Caco-2 (cell line): ENCODE data around the gene ZDHHC14. TPM values are rescaled to one million over a fixed set of nuclear protein-coding genes. Genes with fewer than 3 reads are reported as not detected.

Experiments used
- BruUV-seq: library from RNA; stranded (reverse); fragments of 400-500 nt; replicated peaks from 2 replicates; lab custom pipeline; 2021; lab: Mats Ljungman, UMichigan
- CTCF ChIA-PET: fragments of 300-600 bp; sonication (Branson Sonifier 250); formaldehyde crosslinking; loops from one replicate; lab custom pipeline; 2022; ENCODE audit warnings: antibody characterized with exemption; lab: Charles Lee
- POLR2A ChIA-PET: fragments of 300-600 bp; sonication (Branson Sonifier 250); formaldehyde crosslinking; loops from one replicate; lab custom pipeline; 2022; ENCODE audit warnings: antibody characterized with exemption; lab: Charles Lee
- DNase-seq, 2 experiments: peaks; one replicate each; pipeline versions ENCODE4 v3.0.0 to v3.0.0-alpha.2; 2020 to 2022
- H3K27me3 ChIP-seq: replicated peaks from 2 replicates; pipeline ENCODE4 v1.6.0; 2011; ENCODE audit warnings: low read length; ENCODE audit not compliant: control insufficient read depth, insufficient read depth
- H3K36me3 ChIP-seq: 2 replicates; pipeline ENCODE4 v1.5.1; 2011; ENCODE audit warnings: low read length; ENCODE audit not compliant: control insufficient read depth, insufficient read depth
- H3K4me1 ChIP-seq: fragments of 250-450 bp; sonication (Bioruptor Pico); 2 replicates; pipeline ENCODE4 v1.5.1; 2020; ENCODE audit warnings: mild to moderate bottlenecking
- H3K4me3 ChIP-seq: 2 replicates; pipeline ENCODE4 v1.5.1; 2011; ENCODE audit warnings: low read depth, mild to moderate bottlenecking, control low read depth, low read length
- H3K9me3 ChIP-seq: fragments of 250-450 bp; sonication (Bioruptor Pico); 2 replicates; pipeline ENCODE4 v1.5.1; 2020; ENCODE audit warnings: mild to moderate bottlenecking, moderate library complexity
- H3K27ac Mint-ChIP-seq: one replicate; pipeline ENCODE4 v1.8.0; 2022; ENCODE audit warnings: mixed read lengths; ENCODE audit not compliant: unreplicated experiment
- H3K27me3 Mint-ChIP-seq: one replicate; pipeline ENCODE4 v1.8.0; 2022; ENCODE audit warnings: mixed read lengths; ENCODE audit not compliant: insufficient read depth, unreplicated experiment
- H3K36me3 Mint-ChIP-seq: one replicate; pipeline ENCODE4 v1.8.0; 2022; ENCODE audit warnings: mild to moderate bottlenecking, mixed read lengths; ENCODE audit not compliant: insufficient read depth, unreplicated experiment
- H3K4me1 Mint-ChIP-seq: one replicate; pipeline ENCODE4 v1.8.0; 2022; ENCODE audit warnings: low read depth, mixed read lengths; ENCODE audit not compliant: unreplicated experiment
- H3K4me3 Mint-ChIP-seq: one replicate; pipeline ENCODE4 v1.8.0; 2022; ENCODE audit warnings: mild to moderate bottlenecking, moderate library complexity, mixed read lengths; ENCODE audit not compliant: unreplicated experiment
- H3K9me3 Mint-ChIP-seq: one replicate; pipeline ENCODE4 v1.8.0; 2022; ENCODE audit warnings: mixed read lengths; ENCODE audit not compliant: unreplicated experiment
- intact Hi-C: fragments of 100-400 bp; cut with micrococcal nuclease; formaldehyde crosslinking; loops from one replicate; pipeline ENCODE4 v1.10.0; 2022; ENCODE audit not compliant: unreplicated experiment
- total RNA-seq: library from RNA; stranded (reverse); gene quantifications from 2 replicates; pipeline ENCODE4 v1.2.3, GENCODE V29; 2022
- TF ChIP-seq, protein P1 (sequence below), 2 experiments: fragments of 200-600 bp in 1 of 2; IDR thresholded peaks; 1 replicate in 1 of 2; 2 replicates in 1 of 2; pipeline versions ENCODE4 v1.5.1 to v1.8.0; 2011 to 2022; ENCODE audit warnings: antibody characterized with exemption in 1 of 2, control low read depth in 1 of 2, inconsistent platforms in 1 of 2, low read depth in 1 of 2, low read length in 1 of 2, mild to moderate bottlenecking in 1 of 2, moderate library complexity in 1 of 2; ENCODE audit not compliant: insufficient read depth in 1 of 2, severe bottlenecking in 1 of 2, unreplicated experiment in 1 of 2

Gene ZDHHC14
- total RNA-seq, 1 experiment from 2014 or later: 22.1 TPM

DNA sequence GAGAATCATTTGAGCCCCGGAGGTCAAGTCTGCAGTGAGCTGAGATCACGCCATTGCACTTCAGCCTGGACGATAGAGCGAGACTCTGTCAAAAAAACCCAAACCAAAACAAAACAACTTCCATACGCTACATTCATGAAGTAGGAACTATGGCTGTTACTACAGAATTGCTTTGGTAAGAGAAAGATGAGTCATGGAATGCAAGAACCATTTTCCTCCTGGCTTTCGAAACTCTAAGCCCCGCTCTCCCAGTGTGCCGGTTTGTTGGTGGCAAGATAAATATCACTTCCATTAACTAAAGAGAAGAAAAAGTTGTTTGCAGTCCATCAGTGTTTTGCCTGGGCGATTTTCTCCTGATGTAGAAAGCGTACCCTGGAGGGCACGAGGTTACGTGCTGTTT, 61.3 kb downstream of the ZDHHC14 start:
- POLR2A ChIA-PET: no interaction called here

DNA sequence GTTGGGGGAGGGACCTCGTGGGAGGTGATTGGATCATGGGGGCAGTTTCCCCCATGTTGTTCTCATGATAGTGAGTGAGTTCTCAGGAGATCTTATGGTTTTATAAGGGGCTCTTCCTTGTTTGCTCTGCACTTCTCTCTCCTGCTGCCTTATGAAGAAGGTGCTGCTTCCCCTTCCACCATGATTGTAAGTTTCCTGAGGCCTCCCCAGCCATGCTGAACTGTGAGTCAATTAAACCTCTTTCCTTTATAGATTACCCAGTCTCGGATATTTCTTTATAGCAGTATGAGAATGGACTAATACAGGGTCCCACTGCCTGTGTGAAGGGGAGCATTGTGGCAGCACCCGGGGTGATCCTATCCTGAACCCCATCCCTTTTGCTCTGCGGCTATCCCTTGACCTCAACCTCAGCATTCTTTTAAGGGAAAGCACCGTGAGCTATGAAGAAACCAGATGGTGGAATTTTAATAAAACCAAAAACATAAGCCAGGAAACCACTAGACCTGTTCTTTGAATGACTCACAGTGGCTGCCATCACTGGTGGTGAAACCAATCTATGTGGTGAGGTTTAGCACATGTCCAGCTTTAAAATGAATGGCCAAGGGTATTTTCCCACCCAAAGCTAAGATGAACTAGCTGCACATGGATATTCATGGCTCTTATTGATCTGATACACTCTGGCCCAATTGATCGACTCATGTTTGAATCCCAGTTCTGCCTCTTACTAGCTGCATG, 62.2 kb downstream of the ZDHHC14 start:
- no peak for DNase-seq
- no peaks in the 10 kb centered on the region for H3K4me1 ChIP-seq
- H3K36me3 Mint-ChIP-seq: peaks cover 28% of the 10 kb centered on the region
- H3K4me3 ChIP-seq: no peak overlapping the region
- H3K27me3 ChIP-seq: no peaks in the 10 kb centered on the region
- ChIA-PET CTCF (no interaction called here), POLR2A (no interaction called here)
- H3K9me3 Mint-ChIP-seq: no peaks in the 10 kb centered on the region
- intact Hi-C loops: no loop called here
- BruUV-seq: no TSS peak
- H3K9me3 ChIP-seq: no peaks in the 10 kb centered on the region
- H3K4me1 Mint-ChIP-seq: no peaks in the 10 kb centered on the region
- TF ChIP-seq, protein P1, sequence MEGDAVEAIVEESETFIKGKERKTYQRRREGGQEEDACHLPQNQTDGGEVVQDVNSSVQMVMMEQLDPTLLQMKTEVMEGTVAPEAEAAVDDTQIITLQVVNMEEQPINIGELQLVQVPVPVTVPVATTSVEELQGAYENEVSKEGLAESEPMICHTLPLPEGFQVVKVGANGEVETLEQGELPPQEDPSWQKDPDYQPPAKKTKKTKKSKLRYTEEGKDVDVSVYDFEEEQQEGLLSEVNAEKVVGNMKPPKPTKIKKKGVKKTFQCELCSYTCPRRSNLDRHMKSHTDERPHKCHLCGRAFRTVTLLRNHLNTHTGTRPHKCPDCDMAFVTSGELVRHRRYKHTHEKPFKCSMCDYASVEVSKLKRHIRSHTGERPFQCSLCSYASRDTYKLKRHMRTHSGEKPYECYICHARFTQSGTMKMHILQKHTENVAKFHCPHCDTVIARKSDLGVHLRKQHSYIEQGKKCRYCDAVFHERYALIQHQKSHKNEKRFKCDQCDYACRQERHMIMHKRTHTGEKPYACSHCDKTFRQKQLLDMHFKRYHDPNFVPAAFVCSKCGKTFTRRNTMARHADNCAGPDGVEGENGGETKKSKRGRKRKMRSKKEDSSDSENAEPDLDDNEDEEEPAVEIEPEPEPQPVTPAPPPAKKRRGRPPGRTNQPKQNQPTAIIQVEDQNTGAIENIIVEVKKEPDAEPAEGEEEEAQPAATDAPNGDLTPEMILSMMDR (IDR thresholded peaks at IDR 0.05; ENCODE audit: insufficient read depth in 1 of 2, low read depth in 1 of 2, low read length in 1 of 2, severe bottlenecking in 1 of 2, unreplicated experiment in 1 of 2): no peak
- no peak overlapping the region for H3K4me3 Mint-ChIP-seq
- H3K36me3 ChIP-seq: no peaks in the 10 kb centered on the region
- no peaks in the 10 kb centered on the region for H3K27me3 Mint-ChIP-seq
- peak overlapping the region; percentile 61 for H3K27ac Mint-ChIP-seq

More for the DNA sequence above, 61.3 kb downstream of the ZDHHC14 start:
- Mint-ChIP-seq H3K27ac (no peak overlapping the region), H3K4me3 (no peak overlapping the region), H3K27me3 (no peaks in the 10 kb centered on the region), H3K4me1 (no peaks in the 10 kb centered on the region), H3K9me3 (no peaks in the 10 kb centered on the region), H3K36me3 (peaks cover 25% of the 10 kb centered on the region)
- intact Hi-C loops: no loop called here
- H3K4me1 ChIP-seq: no peaks in the 10 kb centered on the region
- H3K9me3 ChIP-seq: no peaks in the 10 kb centered on the region
- BruUV-seq: no TSS peak
- CTCF ChIA-PET: no interaction called here
- no peaks in the 10 kb centered on the region for H3K36me3 ChIP-seq
- no peak for DNase-seq
- no peaks in the 10 kb centered on the region for H3K27me3 ChIP-seq
- no peak overlapping the region for H3K4me3 ChIP-seq
- TF ChIP-seq, protein P1 (IDR thresholded peaks at IDR 0.05; ENCODE audit: insufficient read depth in 1 of 2, low read depth in 1 of 2, low read length in 1 of 2, severe bottlenecking in 1 of 2, unreplicated experiment in 1 of 2): no peak

DNA sequence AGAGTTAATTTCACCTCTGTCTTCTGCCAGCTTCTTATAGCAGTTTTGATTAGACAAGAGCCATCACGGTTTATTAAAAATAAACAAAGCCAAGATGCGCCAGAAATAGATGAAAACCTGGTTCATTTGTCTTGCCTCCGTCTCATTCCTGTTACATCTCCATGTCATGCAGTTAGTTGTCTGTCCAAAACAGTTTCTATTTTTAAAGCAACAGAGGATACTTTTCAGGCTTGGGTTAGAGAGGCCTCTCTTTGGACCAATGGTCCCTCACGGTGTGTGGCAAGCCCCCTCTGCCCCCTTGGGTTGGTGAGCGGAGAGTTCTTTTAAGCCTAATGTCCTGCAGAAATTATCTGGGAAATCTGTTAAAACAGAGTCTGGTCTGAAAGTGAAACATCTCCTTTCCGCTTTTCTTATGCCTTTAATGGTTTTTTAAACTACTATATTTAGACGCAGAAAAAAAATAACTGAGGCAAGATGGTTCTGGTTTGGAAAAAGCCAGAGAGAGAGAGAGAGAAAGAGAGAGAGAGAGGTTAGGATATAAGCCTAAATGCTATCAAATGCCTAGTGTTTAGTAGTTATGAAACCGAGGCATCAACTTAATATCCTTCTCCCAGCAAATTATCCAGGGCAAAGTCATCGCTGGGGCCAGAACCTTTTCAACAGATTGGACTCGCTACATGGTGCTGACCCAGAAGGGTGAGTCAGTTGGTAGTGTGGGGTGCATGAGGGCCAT, 64.5 kb downstream of the ZDHHC14 start:
- TF ChIP-seq, protein P1 (IDR thresholded peaks at IDR 0.05; ENCODE audit: insufficient read depth in 1 of 2, low read depth in 1 of 2, low read length in 1 of 2, severe bottlenecking in 1 of 2, unreplicated experiment in 1 of 2): no peak
- no peaks in the 10 kb centered on the region for H3K27me3 ChIP-seq
- Mint-ChIP-seq H3K27ac (no peak overlapping the region), H3K27me3 (no peaks in the 10 kb centered on the region), H3K4me3 (no peak overlapping the region), H3K4me1 (peaks cover 11% of the 10 kb centered on the region), H3K36me3 (peaks cover 21% of the 10 kb centered on the region), H3K9me3 (no peaks in the 10 kb centered on the region)
- CTCF ChIA-PET: interaction anchor here (0.6 kb wide), 1 partner anchor 39 kb away, joined by 3 read pairs; no protein-coding TSS in a partner anchor
- H3K36me3 ChIP-seq: no peaks in the 10 kb centered on the region
- peaks cover 10% of the 10 kb centered on the region for H3K4me1 ChIP-seq
- H3K9me3 ChIP-seq: no peaks in the 10 kb centered on the region
- BruUV-seq: no TSS peak
- H3K4me3 ChIP-seq: no peak overlapping the region
- POLR2A ChIA-PET: no interaction called here
- intact Hi-C loops: no loop called here
- no peak for DNase-seq
